Activated CD4-positive, alpha-beta T cell treated with anti-CD3 and anti-CD28 coated beads, Interleukin-10, Interleukin-2, amounts not matched to agents 100 ng/mL and 50 ng/mL, durations not matched to agents 16 hours and 8 hours (primary cell): ENCODE measurements around the gene ROMO1.
"Not testable (repeated sequence)": the region's sequence is repeated elsewhere in the genome, so short reads cannot be mapped to it uniquely, and the experiment has no call there.

Source experiments
- DNase-seq: peaks from one replicate; pipeline ENCODE4 v3.0.0-alpha.2; 2020

ROMO1 gene

DNA sequence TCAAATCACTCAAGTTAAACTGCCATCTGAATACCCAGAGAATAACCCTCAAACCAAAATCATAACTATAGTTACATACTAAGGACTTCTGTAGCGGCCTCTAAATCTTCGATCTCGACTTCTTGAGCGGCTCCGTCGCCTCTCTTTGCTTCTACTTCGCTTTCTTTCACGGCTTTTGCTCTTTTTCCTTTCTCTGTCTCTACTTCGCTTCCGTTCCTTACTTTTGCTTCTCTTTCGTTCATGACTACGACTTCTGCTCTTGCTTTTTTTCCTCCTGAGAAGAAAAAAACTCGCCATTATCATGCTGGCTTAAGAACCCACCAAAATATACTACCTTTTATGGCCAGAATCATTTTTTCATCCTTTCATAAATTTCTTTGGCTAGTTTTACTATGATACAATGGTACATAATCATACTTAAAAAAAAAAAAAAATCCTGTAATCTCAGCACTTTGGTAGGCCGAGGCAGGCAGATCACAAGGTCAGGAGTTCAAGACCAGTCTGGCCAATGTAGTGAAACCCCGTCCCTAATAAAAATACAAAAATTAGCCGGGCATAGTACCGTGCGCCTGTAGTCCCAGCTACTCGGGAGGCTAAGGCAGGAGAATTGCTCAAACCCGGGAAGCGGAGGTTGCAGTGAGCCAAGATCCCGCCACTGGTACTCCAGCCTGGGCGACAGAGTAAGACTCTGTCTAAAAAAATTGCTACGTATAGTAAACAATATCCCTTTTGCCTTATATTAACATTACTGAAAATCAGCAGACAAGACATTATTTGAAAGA is 32.8 kb downstream of the ROMO1 start:
- no peak for DNase-seq

DNA sequence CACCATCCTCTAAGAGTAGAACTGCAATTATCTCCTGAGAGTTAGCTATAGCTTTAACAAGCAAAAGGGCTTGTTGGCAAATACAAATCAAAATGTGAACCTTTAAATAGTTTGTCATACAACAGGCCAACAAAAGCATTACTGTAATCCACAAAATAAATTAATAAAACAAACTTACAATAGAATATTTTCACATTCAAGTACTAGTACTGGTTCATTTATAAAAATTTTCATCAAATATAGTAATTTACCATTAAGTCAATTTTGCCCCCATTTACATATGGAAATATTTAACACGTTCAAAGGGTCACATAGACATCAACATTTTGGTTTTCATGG is 33.4 kb downstream of the ROMO1 start:
- no peak for DNase-seq

DNA sequence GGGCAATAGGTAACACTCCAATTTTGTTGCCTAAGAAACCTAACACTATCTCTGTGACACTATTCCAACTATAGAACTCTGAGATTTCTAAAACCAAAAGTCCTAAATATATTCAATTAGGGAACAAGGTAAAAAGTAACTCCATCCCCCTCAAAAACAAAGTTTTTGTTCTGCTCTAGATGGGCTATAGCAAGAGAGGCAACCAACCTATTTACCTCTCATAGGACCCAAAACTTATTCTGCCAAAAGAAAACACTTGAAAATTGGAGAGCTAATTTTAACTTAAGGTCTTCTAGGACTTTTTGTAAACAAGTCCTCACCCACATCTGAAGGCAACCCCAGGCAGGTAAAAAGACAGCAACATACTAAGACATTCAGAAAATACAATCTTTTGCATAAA is 35.2 kb downstream of the ROMO1 start:
- no peak for DNase-seq

DNA sequence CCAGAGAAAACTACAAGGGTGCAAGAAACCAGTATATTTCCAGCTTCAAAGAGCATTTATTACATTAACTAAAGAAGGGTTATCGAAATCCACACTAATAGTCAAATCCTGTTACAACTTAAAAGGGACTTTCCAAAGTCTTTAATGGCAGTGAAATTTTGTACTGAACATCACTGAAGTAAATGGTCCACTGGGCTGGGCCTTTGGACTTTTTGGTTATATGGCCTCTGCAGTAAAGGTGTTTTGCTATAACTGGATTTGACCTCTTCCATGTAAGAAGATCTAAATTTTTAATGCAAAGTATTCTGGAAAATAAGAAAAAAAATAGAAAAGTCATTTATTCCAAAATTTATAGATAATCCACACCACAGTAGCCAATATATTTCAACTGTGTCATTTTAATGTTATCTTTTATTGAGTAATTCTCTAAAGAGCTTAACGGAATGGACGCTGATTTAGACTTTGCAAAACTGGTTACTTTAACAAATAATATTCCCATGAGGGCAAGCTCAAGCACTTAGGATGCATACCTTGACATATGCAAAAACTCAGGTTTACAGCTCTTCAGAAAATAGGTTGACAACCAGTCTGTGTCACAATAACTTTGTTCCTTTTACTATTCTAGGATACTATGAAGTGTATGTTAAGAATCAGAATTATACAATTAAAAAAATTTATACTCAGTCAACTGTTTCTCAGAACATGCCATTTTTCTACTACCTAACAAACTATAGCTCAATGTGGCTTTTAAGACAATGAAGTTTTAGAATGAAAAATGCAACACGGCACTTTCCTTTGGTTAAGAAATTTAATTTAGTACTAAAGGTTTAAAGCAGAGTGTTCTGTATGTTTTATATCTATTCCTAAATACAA is 35.8 kb downstream of the ROMO1 start:
- no peak for DNase-seq

DNA sequence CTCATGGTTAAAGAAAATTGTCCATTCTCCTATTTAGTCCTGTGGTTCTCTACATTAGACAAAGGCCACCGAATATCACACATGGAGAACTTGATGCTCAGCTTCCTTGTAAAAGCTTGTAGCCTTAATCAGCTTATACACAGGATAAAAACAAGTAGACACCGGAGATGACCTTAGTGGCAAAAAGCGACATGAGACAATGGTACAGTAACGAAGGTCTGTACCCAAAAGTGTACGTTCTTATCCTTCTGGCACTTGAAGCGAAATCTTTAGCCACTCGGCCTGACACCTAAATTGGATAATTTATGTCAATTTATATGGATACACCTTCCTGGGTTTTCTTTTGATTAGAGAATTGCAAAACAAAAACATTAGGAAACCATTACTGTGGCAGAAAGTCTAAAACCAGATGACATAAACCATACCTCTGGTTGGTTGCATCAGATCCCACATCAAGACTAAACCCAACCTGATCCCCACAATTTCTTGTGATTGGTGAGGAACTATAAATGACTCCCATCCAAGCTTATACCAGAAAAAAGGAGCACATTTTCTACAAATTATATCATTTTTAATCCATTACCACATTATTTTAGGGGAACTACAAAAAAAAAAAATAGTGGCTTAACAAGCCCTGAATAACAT is 36.7 kb downstream of the ROMO1 start:
- DNase-seq, result no peak

DNA sequence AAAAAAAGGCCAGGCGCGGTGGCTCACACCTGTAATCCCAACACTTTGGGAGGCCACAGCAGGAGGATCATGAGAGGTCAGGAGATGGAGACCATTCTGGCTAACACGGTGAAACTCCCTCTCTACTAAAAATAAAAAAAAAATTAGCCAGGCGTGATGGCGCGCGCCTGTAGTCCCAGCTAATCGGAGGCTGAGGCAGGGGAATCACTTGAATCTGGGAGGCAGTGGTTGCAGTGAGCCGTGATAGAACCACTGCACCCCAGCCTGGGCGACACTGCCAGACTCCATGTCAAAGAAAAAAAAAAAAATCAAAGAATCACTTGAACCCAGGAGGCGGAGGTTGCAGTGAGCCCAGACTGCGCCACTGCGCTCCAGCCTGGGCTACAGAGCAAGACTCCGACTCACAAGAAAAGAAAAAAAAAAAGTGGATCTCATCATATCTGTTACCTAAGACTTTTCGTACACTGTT is 38.7 kb downstream of the ROMO1 start:
- DNase-seq, result no peak

DNA sequence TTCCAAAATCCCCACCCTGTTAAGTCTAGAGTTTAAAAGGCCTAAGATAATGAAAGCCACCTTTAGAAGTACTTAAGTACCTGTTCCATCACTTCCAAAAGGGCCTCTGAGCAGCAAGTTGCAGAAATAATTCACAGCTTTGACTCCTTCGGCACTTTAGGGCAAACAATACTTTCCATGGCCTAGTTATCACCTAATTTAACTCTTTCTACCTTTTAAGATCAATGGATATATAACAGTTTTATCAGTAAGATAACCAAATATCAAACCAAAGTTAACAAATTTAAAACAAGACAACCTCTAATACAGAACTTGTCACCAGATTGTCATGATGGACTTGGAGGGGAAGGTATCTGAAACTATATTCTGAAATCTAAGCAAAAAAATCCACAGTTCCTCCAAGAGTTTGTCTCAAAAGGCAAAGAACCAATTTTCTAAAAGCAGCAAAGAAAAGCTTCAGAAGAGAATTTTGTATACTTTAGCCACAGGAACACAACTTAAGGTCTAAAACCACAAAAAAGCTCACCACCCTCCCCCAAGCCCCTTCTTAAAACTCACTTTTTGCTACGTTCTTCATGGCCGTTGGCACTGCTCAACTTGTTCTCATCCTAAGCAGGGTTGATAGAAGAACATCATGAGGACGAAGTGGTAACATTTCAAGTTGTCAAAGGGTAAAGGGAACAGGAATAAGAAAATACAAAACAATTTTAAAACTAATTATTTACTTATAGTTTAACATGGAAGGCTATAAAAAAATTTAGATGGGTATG is 39.4 kb downstream of the ROMO1 start:
- DNase-seq, result no peak

DNA sequence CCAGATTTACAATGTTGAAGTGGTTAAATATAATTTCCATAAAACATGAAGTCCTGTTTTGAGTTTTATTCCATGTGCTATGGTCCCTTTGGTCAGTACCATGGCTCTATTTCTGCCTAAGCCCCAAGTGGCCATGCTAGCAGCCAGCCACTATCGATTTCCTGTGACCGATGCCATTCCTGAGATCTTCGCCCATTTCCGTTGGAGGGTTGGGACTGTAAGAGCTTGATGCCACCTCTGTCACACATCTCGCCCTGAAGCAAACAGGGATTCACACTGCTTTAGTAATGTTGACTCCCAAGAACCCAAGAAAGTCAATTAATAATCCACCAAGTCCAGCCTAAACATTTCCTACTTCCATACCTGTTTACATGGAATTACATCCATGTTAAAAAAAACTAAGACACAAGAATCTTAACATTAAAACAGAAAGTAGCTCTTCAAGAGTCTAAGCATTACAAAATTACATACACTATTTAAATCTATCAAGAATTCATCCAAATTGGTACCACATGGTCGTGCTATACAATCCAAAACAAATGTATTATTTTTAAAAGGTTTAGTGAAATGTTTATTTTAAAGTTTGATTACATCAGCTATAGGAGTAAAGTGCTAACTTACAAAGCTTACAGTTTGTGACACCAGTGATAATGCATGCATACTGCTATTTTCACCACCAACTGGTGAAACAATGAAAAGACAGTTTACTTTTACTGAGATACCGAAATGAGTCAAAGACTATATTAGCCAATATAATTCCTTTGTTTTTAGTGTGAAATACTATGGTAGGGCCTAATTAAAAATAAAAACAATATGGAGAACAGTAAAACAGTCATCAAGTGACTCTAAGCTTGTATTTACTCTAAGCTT is 40.3 kb downstream of the ROMO1 start:
- peak; percentile 58 for DNase-seq

DNA sequence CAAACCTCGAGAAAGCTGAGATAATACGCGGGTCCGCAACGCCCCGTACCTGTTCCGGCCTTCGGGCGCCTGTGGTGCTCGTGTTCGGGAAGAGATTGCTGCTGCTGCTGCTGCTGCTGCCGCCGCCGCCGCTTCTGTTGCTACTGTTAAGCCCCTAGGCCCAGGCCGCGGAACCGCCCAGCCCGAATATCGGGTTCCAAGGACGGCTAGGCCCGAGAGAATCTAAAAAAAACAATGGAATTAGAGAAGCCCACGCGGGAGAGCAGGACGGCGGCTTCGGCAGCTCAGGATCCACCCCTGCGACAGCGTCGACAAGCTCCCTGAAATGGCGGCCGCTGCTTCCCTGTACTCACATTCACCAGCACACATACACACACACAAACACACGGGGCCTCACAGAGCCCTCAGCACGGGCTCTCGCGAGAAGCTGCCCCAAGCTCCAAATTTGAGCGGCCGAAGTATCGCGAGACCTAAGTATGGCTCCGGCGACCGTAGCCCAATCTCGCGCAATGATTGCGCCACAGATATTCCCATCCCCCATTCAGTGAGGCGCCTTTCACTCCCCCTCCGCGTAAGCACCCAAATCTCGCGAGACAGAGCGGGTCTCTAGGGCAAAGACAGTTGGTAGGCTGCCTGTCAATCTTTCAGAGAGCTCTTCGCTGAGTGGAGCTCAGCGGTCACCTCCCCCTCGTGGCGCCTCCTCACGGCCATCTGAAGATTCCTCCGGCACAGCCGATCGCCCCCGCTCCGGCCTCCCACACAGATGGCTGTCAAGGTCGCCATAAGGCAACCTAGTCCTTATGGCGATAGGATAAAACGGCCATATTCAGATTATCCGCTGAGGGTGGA is 42.9 kb downstream of the ROMO1 start, which contains the start of gene RBM39:
Gene RBM39 (minus strand): TSS at position 369 of the 849 bp plus-strand sequence. CDS start 1,386 bp downstream, outside the sequence.
- peak; percentile 100 for DNase-seq

DNA sequence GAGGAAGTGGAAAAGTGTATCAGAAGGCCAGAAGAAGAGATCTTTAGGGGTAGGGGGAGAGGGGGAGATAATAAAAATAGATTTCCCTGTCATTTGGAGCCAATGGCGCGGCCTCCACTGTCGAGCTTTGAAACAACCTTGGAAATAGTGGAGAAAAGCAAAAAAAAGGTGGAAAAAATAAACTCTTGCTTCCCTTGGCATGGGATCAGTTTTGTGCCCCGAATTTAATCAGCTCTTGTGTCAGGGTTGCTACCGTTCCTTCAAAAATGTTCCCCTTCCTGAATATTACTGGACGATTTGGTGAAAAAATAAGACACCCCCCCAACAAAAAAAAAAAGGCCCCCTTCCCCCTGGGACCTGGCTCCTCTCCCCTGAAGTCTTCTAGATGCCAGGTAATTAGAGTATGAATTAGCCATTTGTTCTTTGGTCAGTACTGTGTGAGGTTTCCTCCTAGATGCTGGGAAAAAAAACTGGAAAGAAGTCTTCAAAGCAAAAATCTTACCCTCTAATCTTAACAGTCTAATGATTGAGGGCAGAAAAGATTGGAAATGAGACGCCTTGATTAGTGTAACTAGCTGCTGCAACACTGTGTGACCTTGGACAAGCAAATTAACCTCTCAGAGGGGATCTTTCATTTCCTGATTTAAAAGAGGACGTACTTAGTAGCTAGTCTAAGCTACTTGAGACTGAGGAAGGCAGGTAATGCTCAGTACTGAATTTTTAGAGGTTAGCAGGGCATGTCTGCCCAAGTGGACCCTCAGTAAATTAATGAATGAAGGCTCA is 43.7 kb downstream of the ROMO1 start:
- peak; percentile 62 for DNase-seq

DNA sequence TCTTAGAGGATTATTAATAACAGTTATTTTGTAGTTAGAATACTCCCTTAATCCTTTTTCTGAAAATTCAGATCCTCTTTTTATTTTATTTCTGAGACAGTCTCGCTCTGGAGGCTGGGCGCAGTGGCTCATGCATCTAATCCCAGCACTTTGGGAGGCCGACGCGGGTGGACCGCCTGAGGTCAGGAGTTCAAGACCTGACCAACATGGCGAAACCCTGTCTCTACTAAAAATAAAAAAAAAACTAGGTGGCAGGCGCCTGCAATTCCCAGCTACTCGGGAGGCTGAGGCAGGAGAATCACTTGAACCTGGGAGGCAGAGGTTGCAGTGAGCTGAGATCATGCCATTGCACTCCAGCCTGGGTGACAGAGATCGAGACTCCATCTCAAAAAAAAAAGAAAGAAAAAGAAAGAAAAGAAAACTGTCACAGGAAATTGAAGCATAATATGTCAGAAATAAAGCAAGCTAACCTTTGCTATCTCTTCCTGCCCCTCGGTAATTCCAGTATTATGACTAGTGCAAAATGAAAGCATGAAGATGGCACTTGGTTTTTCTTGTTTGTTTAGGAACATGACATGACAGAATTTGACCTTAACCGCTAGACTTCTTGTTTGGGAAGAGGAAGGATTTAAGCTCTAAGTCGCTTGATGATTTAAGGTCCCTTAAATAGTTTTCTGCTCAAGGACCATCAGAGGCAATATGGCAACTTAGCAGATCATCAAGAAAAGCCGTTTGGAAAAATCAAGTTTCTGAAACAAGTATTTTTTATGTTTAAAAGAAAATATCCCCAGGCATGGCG is 44.7 kb downstream of the ROMO1 start:
- peak; percentile 62 for DNase-seq

DNA sequence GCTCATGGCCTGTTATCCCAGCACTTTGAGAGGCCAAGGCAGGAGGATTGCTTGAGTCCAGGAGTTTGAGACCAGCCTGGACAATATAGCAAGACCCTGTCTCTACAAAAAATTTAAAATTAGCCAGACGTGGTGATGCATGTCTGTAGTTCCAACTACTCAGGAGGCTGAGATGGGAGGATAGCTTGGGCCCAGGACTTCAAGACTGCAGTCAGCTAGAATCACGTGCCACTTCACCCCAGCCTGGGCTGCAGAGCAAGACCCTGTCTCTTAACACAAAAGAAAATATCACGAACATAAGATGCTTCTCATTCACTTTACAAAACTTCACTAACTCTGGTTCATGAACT is 45.3 kb downstream of the ROMO1 start:
- not testable (repeated sequence) for DNase-seq
